ENCODE results near the gene EIF4A2.

Gene EIF4A2

GRCh38 chr3:186783058-186783730 is at the start of gene EIF4A2:
EIF4A2 (plus strand) TSS chr3:186783577; CDS start chr3:186783611, 34 bp downstream.
- DNase-seq (ENCODE audit: low read depth) = peak; percentile 91

GRCh38 chr3:186742618-186743380 is 40.6 kb upstream of the EIF4A2 start:
- TF ChIP-seq, protein P1, sequence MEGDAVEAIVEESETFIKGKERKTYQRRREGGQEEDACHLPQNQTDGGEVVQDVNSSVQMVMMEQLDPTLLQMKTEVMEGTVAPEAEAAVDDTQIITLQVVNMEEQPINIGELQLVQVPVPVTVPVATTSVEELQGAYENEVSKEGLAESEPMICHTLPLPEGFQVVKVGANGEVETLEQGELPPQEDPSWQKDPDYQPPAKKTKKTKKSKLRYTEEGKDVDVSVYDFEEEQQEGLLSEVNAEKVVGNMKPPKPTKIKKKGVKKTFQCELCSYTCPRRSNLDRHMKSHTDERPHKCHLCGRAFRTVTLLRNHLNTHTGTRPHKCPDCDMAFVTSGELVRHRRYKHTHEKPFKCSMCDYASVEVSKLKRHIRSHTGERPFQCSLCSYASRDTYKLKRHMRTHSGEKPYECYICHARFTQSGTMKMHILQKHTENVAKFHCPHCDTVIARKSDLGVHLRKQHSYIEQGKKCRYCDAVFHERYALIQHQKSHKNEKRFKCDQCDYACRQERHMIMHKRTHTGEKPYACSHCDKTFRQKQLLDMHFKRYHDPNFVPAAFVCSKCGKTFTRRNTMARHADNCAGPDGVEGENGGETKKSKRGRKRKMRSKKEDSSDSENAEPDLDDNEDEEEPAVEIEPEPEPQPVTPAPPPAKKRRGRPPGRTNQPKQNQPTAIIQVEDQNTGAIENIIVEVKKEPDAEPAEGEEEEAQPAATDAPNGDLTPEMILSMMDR (conservative IDR thresholded peaks at IDR 0.05; ENCODE audit: low read depth, low read length) = no peak
- peak; percentile 17 for DNase-seq (ENCODE audit: low read depth)
- no peak overlapping the region for H3K4me3 ChIP-seq (ENCODE audit: low read depth, low read length)

More at GRCh38 chr3:186783058-186783730, at the start of gene EIF4A2:
- TF ChIP-seq, protein P1 (conservative IDR thresholded peaks at IDR 0.05; ENCODE audit: low read depth, low read length) = no peak
- peak within 1 kb of the TSS; percentile 99 for H3K4me3 ChIP-seq (ENCODE audit: low read depth, low read length)

- TF ChIP-seq, protein P1 (conservative IDR thresholded peaks at IDR 0.05; ENCODE audit: low read depth, low read length) = no peak
- no peak for DNase-seq (ENCODE audit: low read depth)
Measured at GRCh38 chr3:186743666-186744065, 39.7 kb upstream of the EIF4A2 start.

GRCh38 chr3:186746008-186746407 is 37.4 kb upstream of the EIF4A2 start:
- peak; percentile 78 for DNase-seq (ENCODE audit: low read depth)
- TF ChIP-seq, protein P1 (conservative IDR thresholded peaks at IDR 0.05; ENCODE audit: low read depth, low read length) = no peak
- no peak overlapping the region for H3K4me3 ChIP-seq (ENCODE audit: low read depth, low read length)

More at GRCh38 chr3:186743666-186744065, 39.7 kb upstream of the EIF4A2 start:
- no peak overlapping the region for H3K4me3 ChIP-seq (ENCODE audit: low read depth, low read length)

DNA sequence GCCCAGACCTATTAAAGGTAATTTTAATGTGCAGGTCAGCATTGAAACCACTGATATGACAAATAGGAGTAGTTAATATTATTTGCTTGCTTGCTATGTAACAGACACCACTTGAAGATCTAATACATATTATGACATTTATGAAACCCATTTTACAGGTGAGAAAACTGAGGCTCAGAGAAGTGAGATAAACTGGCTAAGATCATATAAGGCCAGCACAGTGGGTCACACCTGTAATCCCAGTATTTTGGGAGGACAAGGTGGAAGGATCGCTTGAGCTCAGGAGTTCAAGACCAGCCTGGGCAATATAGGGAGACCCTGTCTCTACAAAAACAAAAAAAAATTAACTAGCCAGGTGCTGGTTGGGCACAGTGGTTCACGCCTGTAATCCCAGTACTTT is 33.1 kb upstream of the EIF4A2 start:
- no peak overlapping the region for H3K4me3 ChIP-seq (ENCODE audit: low read depth, low read length)
- TF ChIP-seq, protein P1 (conservative IDR thresholded peaks at IDR 0.05; ENCODE audit: low read depth, low read length) = no peak
- no peak for DNase-seq (ENCODE audit: low read depth)

GRCh38 chr3:186751480-186751879 is 31.9 kb upstream of the EIF4A2 start:
- DNase-seq (ENCODE audit: low read depth) = no peak
- no peak overlapping the region for H3K4me3 ChIP-seq (ENCODE audit: low read depth, low read length)
- TF ChIP-seq, protein P1 (conservative IDR thresholded peaks at IDR 0.05; ENCODE audit: low read depth, low read length) = no peak
